Dedifferentiated amniotic fluid mesenchymal stem cell (primary cell): ENCODE results near the gene IL1RN.
A peak's percentile ranks its signal among the peaks of the same experiment; 100 is the strongest.

Experiments used
- DNase-seq: peaks from one replicate; pipeline ENCODE4 v3.0.0-alpha.2; 2016; ENCODE audit errors: extremely low spot score

The IL1RN gene

GRCh38 chr2:113127646-113128570 is 510 bp downstream of the IL1RN start:
- DNase-seq, result no peak

GRCh38 chr2:113129519-113130078 is 2.2 kb downstream of the IL1RN start:
- DNase-seq, result no peak

GRCh38 chr2:113131352-113132185 is 4.2 kb downstream of the IL1RN start:
- no peak for DNase-seq

GRCh38 chr2:113132414-113133021 is 5.1 kb downstream of the IL1RN start:
- DNase-seq, result no peak

- DNase-seq, result no peak
These were observed 6.6 kb downstream of the IL1RN start for GRCh38 chr2:113133704-113134598.

- DNase-seq, result no peak
These were observed 7.3 kb downstream of the IL1RN start for GRCh38 chr2:113134717-113135116.

- DNase-seq, result no peak
These were observed 7.9 kb downstream of the IL1RN start for GRCh38 chr2:113135317-113135716.

GRCh38 chr2:113136828-113137775 is 9.7 kb downstream of the IL1RN start:
- peak; percentile 51 for DNase-seq

- no peak for DNase-seq
These were observed 10.4 kb downstream of the IL1RN start for GRCh38 chr2:113137827-113138226.

- peak; percentile 72 for DNase-seq
These were observed 11.3 kb downstream of the IL1RN start for GRCh38 chr2:113138428-113139322.

GRCh38 chr2:113141451-113141850 is 14.1 kb downstream of the IL1RN start:
- no peak for DNase-seq

GRCh38 chr2:113142290-113142689 is 14.9 kb downstream of the IL1RN start:
- DNase-seq, result no peak

- DNase-seq, result no peak
These were observed 16.9 kb downstream of the IL1RN start for GRCh38 chr2:113144259-113144658.

- DNase-seq, result no peak
These were observed 21.5 kb downstream of the IL1RN start for GRCh38 chr2:113148606-113149552.

GRCh38 chr2:113149553-113150257 is 22.3 kb downstream of the IL1RN start:
- no peak for DNase-seq

- no peak for DNase-seq
These were observed 22.8 kb downstream of the IL1RN start for GRCh38 chr2:113150258-113150601.

- DNase-seq, result no peak
These were observed 27.9 kb downstream of the IL1RN start for GRCh38 chr2:113155331-113155730.
